SJSA1 (cell line): ENCODE results near the gene VPS51. TPM values are rescaled to one million over a fixed set of nuclear protein-coding genes. Genes with fewer than 3 reads are reported as not detected.

Experiments used
- DNase-seq, 2 experiments: peaks; one replicate each; pipeline ENCODE4 v3.0.0-alpha.2; 2015 to 2020; ENCODE audit warnings: low spot score in 2 of 2, low read depth in 1 of 2
- H3K27ac ChIP-seq: fragments of 250-450 bp; sonication (Bioruptor Pico); 2 replicates; pipeline ENCODE4 v1.5.1; 2020; ENCODE audit warnings: mild to moderate bottlenecking, moderate library complexity
- H3K27me3 ChIP-seq: fragments of 250-450 bp; sonication (Bioruptor Pico); replicated peaks from 2 replicates; pipeline ENCODE4 v1.5.1; 2020; ENCODE audit warnings: mild to moderate bottlenecking, moderate library complexity
- H3K36me3 ChIP-seq: fragments of 250-450 bp; sonication (Bioruptor Pico); 2 replicates; pipeline ENCODE4 v1.5.1; 2020; ENCODE audit warnings: mild to moderate bottlenecking
- H3K4me1 ChIP-seq: fragments of 250-450 bp; sonication (Bioruptor Pico); replicated peaks from 2 replicates; pipeline ENCODE4 v1.6.1; 2021; ENCODE audit warnings: mild to moderate bottlenecking
- H3K4me3 ChIP-seq: fragments of 250-450 bp; sonication (Bioruptor Pico); 2 replicates; pipeline ENCODE4 v1.5.1; 2020; ENCODE audit warnings: mild to moderate bottlenecking
- H3K9me3 ChIP-seq: fragments of 250-450 bp; sonication (Bioruptor Pico); replicated peaks from 2 replicates; pipeline ENCODE4 v1.5.1; 2020; ENCODE audit warnings: mild to moderate bottlenecking
- total RNA-seq: library from RNA; depleted of rRNA; stranded (reverse); fragments of >200 nt; shearing (Covaris generic); gene quantifications from 2 replicates; pipeline ENCODE4 v1.2.3, GENCODE V29; 2014

The VPS51 gene
- total RNA-seq, 1 experiment from 2014 or later, result 387 TPM

DNA sequence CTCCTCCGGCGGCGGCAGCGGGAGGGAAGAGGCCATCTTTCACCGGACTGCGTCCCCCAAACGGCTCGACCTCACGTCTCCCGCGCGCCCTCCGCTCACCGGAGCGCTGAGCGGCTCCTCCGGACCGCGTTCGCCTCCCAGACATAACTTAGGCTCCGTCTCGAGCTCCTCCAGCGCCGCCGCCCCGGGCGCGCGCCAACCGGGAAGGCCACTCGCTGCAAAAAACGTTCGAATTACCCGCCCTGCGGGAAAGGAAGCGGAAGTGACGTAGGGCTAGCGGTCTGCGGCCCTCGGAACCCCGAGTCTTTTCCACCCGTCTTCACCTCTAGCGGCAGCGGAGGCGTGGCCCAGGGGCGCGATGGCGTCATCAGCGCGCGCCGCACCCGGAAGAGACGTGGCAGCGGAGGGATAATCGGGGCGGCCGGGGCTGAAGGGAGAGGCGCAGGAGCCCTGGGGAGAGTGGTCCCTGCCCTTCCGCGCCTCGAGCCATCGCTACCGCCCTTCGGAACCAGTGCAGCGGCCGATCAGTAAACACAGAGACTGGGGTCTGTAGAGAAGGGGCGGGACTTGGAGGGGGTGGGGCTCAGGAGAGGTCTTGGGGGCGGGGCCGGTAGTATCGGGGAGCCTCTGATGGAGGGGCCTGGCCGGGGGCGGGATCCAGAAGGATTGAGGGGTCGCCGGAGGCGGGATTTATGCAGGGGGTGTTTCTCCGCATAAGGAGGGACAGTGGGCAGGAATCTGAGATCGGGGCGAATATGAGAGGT is 12.0 kb upstream of the VPS51 start, which contains the start of the genes CDCA5 and ZFPL1:
Gene CDCA5 (minus strand): TSS at position 207 of the 764 bp plus-strand sequence. CDS start 62 bp downstream, at position 145.
Gene ZFPL1 (plus strand): TSS at position 389 of the 764 bp plus-strand sequence. CDS start 477 bp downstream, outside the sequence.
- Histone ChIP-seq H3K4me3 (peak within 1 kb of the TSS; percentile 76), H3K9me3 (no peaks in the 10 kb centered on the region), H3K27me3 (no peaks in the 10 kb centered on the region), H3K27ac (peak within 1 kb of the TSS; percentile 80), H3K36me3 (peaks cover 91% of the 10 kb centered on the region), H3K4me1 (peaks cover 16% of the 10 kb centered on the region)
- DNase-seq, result peak; percentile 99

DNA sequence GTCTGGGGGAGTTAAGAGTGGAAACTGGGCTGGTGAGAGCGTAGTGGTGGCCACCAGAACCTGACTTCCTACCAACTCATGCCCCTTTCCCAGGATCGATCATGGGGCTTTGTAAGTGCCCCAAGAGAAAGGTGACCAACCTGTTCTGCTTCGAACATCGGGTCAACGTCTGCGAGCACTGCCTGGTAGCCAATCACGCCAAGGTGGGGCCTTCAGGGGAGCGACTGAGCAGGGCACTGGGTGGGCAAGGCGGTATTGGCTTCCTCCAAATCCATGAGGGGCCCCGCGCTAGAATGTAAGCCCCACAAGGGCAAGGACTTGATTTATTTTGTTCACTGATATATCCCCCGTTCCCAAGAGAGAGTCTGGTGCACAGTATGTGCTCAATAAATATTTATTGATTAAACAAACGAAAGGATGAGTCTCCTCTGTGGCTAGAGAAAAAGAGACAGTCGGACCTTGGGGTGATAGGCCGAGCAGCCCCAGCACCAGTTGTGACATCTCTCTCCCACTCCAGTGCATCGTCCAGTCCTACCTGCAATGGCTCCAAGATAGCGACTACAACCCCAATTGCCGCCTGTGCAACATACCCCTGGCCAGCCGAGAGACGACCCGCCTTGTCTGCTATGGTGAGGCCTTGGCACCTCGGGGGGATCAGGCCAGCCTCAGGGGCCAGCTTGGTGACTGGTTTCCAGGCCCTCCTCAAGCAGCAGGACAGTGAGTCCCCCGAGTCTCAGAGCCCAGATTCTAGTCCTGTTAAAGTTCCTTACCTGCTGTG is 11.2 kb upstream of the VPS51 start:
- peaks cover 16% of the 10 kb centered on the region for H3K4me1 ChIP-seq
- H3K9me3 ChIP-seq, result no peaks in the 10 kb centered on the region
- no peaks in the 10 kb centered on the region for H3K27me3 ChIP-seq
- no peak for DNase-seq
- peaks cover 91% of the 10 kb centered on the region for H3K36me3 ChIP-seq
- peak overlapping the region; percentile 80 for H3K27ac ChIP-seq
- H3K4me3 ChIP-seq, result peak overlapping the region; percentile 76

DNA sequence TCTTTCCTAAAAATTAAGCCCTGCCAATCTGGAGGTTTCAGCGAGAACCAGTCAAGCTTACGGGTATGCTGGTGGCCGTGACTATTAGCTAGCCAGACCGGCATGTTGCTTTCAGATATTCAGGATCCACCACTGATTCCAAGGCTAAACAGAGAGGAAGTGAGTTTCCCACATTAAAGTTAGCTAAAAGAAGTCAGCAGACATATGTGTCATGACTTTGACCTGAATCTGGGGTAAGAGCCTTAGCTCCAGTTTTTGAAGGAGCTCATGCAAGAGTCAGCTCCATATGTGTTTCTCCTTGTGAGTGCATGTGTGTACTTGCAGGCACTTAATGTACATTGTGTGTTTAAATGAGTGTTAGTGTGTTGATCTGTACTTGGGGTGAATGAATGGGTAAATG is 10.6 kb upstream of the VPS51 start:
- H3K9me3 ChIP-seq, result no peaks in the 10 kb centered on the region
- H3K27me3 ChIP-seq, result no peaks in the 10 kb centered on the region
- no peak overlapping the region for H3K27ac ChIP-seq
- peaks cover 85% of the 10 kb centered on the region for H3K36me3 ChIP-seq
- peaks cover 16% of the 10 kb centered on the region for H3K4me1 ChIP-seq
- no peak overlapping the region for H3K4me3 ChIP-seq
- DNase-seq, result no peak

DNA sequence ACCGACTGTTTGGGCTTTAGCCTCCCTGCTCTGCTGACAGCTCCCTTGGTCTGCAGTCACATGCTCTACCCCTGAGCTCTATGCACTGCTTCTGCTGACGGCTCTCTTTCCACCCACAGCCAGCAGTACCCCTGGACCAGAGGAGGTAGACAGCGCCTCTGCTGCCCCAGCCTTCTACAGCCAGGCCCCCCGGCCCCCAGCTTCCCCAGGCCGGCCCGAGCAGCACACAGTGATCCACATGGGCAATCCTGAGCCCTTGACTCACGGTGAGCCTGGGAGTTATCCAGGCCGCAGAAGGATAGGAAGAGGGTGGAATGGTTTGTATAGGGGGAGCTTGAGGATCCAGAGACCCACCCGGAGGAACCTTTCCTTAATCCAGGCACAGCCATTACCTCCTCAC is 9.2 kb upstream of the VPS51 start:
- no peaks in the 10 kb centered on the region for H3K27me3 ChIP-seq

DNA sequence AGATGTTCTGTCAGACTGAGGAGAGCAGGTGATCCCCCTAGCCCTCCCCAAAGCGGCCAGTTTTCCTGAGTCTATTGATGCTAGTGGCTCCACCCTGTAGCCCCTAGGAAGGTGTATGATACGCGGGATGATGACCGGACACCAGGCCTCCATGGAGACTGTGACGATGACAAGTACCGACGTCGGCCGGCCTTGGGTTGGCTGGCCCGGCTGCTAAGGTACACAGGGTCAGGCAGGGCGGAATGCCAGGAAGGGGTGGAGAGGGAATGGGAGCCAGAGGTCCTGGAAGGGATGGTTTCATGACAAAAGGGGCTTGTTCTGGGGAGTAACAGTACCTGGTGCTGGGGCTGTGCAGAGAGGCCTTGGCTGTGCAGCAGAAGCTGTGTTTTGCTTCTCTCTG is 8.8 kb upstream of the VPS51 start:
- H3K27me3 ChIP-seq, result no peaks in the 10 kb centered on the region

More for the DNA sequence above, 9.2 kb upstream of the VPS51 start:
- no peak for DNase-seq
- H3K36me3 ChIP-seq, result peaks cover 71% of the 10 kb centered on the region
- no peak overlapping the region for H3K27ac ChIP-seq
- no peak overlapping the region for H3K4me3 ChIP-seq
- no peaks in the 10 kb centered on the region for H3K9me3 ChIP-seq
- peaks cover 16% of the 10 kb centered on the region for H3K4me1 ChIP-seq

DNA sequence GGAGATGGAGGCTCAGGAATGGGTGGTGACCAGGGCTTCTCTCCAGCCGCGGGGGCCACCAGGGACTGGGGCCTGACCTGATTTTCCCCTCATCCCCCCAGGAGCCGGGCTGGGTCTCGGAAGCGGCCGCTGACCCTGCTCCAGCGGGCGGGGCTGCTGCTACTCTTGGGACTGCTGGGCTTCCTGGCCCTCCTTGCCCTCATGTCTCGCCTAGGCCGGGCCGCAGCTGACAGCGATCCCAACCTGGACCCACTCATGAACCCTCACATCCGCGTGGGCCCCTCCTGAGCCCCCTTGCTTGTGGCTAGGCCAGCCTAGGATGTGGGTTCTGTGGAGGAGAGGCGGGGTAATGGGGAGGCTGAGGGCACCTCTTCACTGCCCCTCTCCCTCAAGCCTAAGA is 8.2 kb upstream of the VPS51 start:
- Histone ChIP-seq H3K4me1 (peaks cover 12% of the 10 kb centered on the region), H3K36me3 (peaks cover 62% of the 10 kb centered on the region), H3K9me3 (no peaks in the 10 kb centered on the region), H3K27ac (no peak overlapping the region), H3K4me3 (no peak overlapping the region), H3K27me3 (no peaks in the 10 kb centered on the region)
- no peak for DNase-seq

More for the DNA sequence above, 8.8 kb upstream of the VPS51 start:
- Histone ChIP-seq H3K4me3 (no peak overlapping the region), H3K4me1 (peaks cover 16% of the 10 kb centered on the region), H3K36me3 (peaks cover 67% of the 10 kb centered on the region), H3K27ac (no peak overlapping the region), H3K9me3 (no peaks in the 10 kb centered on the region)
- no peak for DNase-seq

DNA sequence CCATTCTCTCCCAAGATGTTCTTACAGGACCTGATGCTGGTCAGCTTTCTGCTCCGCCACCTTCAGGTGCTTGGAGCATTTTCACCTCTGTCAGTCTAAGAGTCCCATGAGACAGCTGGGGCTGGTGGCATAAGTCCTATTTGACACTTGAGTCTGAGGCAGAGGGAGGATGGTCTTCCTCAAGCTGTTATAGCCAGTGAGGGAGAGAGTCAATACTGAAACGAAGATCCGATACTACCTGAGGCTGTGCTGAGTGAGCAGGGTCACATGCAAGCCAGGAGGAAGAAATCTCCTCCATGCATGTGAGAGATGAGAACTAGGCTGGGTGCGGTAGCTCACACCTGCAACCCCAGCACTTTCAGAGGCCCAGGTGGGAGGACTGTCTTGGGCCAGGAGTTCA is 6.4 kb upstream of the VPS51 start:
- no peaks in the 10 kb centered on the region for H3K27me3 ChIP-seq

DNA sequence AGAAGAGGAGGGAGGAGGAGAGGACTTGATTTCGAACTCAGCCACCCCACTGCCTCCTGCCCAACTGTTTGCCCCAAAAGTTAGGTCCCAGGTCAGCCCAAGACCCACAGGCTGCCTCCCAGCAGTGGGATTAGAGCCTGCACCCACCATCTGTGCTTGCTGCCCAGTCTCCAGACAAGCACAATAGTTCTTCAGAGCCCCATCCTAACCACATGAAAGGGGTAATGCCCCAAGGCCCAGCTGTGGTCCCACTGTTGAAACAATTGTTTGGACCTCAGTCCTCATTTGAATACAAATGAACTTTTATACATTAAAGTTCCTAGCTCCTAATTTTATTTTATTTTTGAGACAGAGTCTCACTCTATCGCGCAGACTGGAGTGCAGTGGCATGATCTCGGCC is 5.4 kb upstream of the VPS51 start:
- Histone ChIP-seq H3K27me3 (no peaks in the 10 kb centered on the region), H3K9me3 (no peaks in the 10 kb centered on the region), H3K27ac (no peak overlapping the region), H3K4me1 (peaks cover 1% of the 10 kb centered on the region), H3K36me3 (peaks cover 42% of the 10 kb centered on the region), H3K4me3 (no peak overlapping the region)
- no peak for DNase-seq

More for the DNA sequence above, 6.4 kb upstream of the VPS51 start:
- DNase-seq, result no peak
- peaks cover 49% of the 10 kb centered on the region for H3K36me3 ChIP-seq
- no peak overlapping the region for H3K4me3 ChIP-seq
- H3K27ac ChIP-seq, result no peak overlapping the region
- H3K9me3 ChIP-seq, result no peaks in the 10 kb centered on the region
- H3K4me1 ChIP-seq, result peaks cover 6% of the 10 kb centered on the region

DNA sequence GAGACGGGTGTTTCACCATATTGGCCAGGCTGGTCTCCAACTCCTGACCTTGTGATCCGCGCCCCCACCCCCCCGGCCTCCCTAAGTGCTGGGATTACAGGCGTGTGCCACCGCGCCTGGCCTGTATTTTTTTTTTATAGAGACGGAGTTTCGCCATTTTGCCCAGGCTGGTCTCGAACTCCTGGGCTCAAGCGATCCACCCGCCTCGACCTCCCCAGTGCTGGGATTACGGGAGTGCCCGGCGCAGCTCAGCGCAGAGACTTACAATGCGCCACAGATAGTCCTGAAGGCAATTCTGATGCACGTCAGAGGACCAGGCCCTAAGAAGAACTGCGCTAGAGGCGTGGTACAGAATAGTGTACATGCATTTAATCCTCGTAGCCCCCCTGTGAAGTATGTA is 587 bp upstream of the VPS51 start:
- Histone ChIP-seq H3K9me3 (no peaks in the 10 kb centered on the region), H3K27me3 (no peaks in the 10 kb centered on the region), H3K4me1 (peaks cover 9% of the 10 kb centered on the region), H3K4me3 (peak overlapping the region; percentile 76), H3K27ac (peak overlapping the region; percentile 49; the same call in 1 of the 2 replicates), H3K36me3 (peaks cover 26% of the 10 kb centered on the region)
- DNase-seq, result no peak

DNA sequence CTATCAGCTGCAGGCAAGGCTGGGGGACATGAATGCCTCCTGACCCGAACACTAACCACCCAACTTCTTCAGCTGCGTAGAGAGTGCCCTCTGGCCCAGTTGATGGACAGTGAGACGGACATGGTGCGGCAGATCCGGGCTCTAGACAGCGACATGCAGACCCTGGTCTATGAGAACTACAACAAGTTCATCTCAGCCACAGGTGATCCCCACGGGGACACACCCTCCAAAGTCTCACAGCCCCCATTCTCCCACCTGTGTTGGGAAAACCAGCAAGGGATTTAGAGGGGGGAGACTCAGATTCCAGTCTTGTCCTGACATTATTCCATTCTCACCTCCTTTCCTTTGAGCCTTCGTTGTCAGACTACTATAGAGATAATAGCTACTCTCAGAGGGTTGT is 912 bp downstream of the VPS51 start:
- peaks cover 35% of the 10 kb centered on the region for H3K36me3 ChIP-seq
- H3K27me3 ChIP-seq, result no peaks in the 10 kb centered on the region
- DNase-seq, result no peak
- H3K4me3 ChIP-seq, result peak overlapping the region; percentile 76
- no peaks in the 10 kb centered on the region for H3K9me3 ChIP-seq
- peaks cover 10% of the 10 kb centered on the region for H3K4me1 ChIP-seq
- H3K27ac ChIP-seq, result peak overlapping the region; percentile 9; the same call in 1 of the 2 replicates

DNA sequence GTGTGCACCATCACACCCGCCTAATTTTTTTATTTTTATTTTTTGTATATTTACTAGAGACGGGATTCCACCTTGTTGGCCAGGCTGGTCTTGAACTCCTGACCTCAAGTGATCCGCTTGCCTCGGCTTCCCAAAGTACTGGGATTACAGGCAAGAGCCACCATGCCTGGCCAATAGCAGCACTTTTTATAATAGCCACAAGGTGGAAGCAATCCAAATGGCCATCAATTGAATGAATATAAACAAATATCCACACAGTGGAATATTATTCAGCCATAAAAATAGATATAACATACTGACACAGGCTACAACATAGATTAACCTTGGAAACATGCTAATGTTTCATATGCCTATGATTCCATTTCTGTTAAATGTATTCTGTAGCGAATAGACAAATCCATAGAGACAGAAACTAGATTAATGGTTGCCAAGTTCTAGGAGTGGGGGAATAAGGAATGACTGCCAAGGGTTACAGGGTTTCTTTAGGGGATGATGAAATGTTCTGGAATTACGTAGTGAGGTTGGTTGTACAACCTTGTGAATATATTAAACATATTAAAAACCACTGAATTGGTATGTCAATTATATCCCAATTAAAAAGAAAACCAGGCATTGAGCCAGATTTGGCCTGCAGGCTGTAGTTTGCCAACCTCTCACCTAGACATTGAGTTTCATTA is 4.8 kb downstream of the VPS51 start:
- peaks cover 16% of the 10 kb centered on the region for H3K4me1 ChIP-seq
- no peaks in the 10 kb centered on the region for H3K27me3 ChIP-seq
- no peak for DNase-seq
- H3K27ac ChIP-seq, result no peak overlapping the region
- H3K4me3 ChIP-seq, result no peak overlapping the region
- peaks cover 52% of the 10 kb centered on the region for H3K36me3 ChIP-seq
- H3K9me3 ChIP-seq, result no peaks in the 10 kb centered on the region

DNA sequence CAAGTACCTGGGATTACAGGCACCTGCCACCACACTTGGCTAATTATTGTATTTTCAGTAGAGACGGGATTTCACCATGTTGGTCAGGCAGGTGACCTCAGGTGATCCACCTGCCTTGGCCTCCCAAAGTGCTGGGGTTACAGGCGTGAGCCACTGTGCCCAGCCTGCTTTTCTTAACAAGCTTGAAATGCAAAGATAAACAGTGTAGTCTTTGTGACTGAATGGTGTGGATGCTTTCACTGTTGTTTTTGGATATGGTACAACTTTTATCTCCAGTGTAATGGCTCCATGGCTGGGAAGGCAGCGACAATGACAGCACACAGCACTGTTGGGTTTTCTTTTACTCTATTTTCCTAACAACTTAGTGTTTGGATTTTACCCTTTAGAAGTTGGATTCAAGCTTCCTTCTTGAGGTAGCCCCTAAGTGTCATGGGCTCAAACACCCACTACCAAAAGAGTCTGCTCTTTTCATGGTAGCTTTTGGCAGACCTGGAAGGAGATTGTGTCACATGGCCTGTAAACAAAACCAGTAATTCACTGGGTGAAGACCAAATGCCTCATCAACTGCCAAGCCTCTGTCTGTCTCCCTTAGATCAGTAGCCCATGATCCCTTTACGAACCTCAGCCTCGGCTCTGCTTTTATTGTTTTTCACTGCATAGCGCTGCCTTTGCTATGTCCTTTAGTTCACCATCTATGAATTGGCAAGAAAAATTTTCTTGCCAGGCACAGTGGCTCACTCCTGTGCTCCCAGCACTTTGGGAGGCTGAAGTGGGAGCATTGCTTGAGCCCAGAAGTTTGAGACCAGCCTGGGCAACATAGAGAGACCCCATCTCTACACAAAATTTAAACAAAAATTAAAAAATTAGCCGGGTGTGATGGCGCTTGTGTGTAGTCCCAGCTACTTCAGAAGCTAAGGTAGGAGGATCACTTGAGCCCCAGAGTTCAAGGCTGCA is 6.4 kb downstream of the VPS51 start:
- Histone ChIP-seq H3K36me3 (peaks cover 51% of the 10 kb centered on the region), H3K27me3 (no peaks in the 10 kb centered on the region), H3K4me3 (no peak overlapping the region), H3K9me3 (no peaks in the 10 kb centered on the region), H3K27ac (no peak overlapping the region), H3K4me1 (peaks cover 10% of the 10 kb centered on the region)
- peak in 1 of 2 experiments; percentile 53 for DNase-seq

DNA sequence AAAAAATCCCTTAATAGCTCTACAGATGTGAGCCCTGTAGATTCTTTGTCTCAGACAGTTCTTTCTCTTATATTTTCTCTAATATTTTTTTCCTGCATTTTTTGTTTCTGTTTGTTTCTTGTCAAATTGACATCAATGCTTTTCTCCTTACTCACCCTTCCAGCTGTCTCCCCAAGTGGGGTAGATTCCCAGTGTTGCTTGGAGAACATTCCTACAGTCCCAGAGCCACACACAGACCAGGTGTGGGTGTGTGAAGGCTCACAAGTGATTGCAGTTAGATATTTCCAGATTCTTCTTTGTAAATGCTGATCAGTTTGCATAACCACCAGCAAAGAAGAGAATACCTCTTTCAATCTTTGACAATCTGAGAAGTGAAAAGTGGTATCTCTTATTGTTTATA is 7.5 kb downstream of the VPS51 start:
- no peaks in the 10 kb centered on the region for H3K9me3 ChIP-seq
- H3K27ac ChIP-seq, result no peak overlapping the region
- H3K36me3 ChIP-seq, result peaks cover 51% of the 10 kb centered on the region

More for the DNA sequence above, 7.5 kb downstream of the VPS51 start:
- Histone ChIP-seq H3K4me1 (peaks cover 10% of the 10 kb centered on the region), H3K27me3 (no peaks in the 10 kb centered on the region), H3K4me3 (no peak overlapping the region)
- DNase-seq, result no peak
